ENCODE measurements around the gene FOS. TPM values are rescaled to one million over a fixed set of nuclear protein-coding genes. Genes with fewer than 3 reads are reported as not detected.

Gene FOS
- total and polyA plus RNA-seq, 2 of the 8 experiments (the other 6 are each of a cell fraction or from before 2014, with no cell fraction given), result 50.2 to 51.8 TPM

GRCh38 chr14:75298187-75298965 lies 19.7 kb downstream of the FOS start:
- no peak for FAIRE-seq
- Histone ChIP-seq H2AFZ (ENCODE audit: low read length) (no peak overlapping the region), H3K36me3 (ENCODE audit: control insufficient read depth in 2 of 4, insufficient read depth in 4 of 4, low read length in 3 of 4) (no peaks in the 10 kb centered on the region), H3K27me3 (replicated peaks in 1 of 4; ENCODE audit: control insufficient read depth in 3 of 4, extremely low read depth in 1 of 4, insufficient read depth in 3 of 4, low read length in 3 of 4) (no peaks in the 10 kb centered on the region), H3K23ac (ENCODE audit: insufficient read length) (no peak overlapping the region), H3K79me2 (ENCODE audit: control insufficient read depth in 1 of 2, insufficient read depth in 2 of 2, low read length in 2 of 2) (no peaks in the 10 kb centered on the region), H3K14ac (ENCODE audit: insufficient read length) (no peak overlapping the region), H2BK5ac (ENCODE audit: low read depth, low read length) (no peak overlapping the region), H3K9ac (replicated peaks in 1 of 4; ENCODE audit: extremely low read depth in 1 of 4, low read depth in 3 of 4, low read length in 3 of 4) (no peak overlapping the region), H3K18ac (ENCODE audit: extremely low read depth, low read length) (no peak overlapping the region), H4K5ac (ENCODE audit: insufficient read length, low read depth, low read length) (no peak overlapping the region), H4K8ac (ENCODE audit: extremely low read depth, insufficient read depth, low read length) (no peak overlapping the region), H3K4me2 (ENCODE audit: insufficient read depth in 1 of 2, low read depth in 2 of 2, low read length in 2 of 2) (no peak overlapping the region), H2BK20ac (ENCODE audit: low read length) (no peak overlapping the region), H3K9me3 (ENCODE audit: insufficient read depth in 2 of 2, low read depth in 1 of 2, low read length in 1 of 2) (no peaks in the 10 kb centered on the region), H4K20me1 (replicated peaks in 1 of 2; ENCODE audit: control insufficient read depth in 1 of 2, insufficient read depth in 2 of 2, low read length in 2 of 2) (no peaks in the 10 kb centered on the region), H2AK5ac (ENCODE audit: low read depth, low read length) (no peak overlapping the region), H3K56ac (replicated peaks; ENCODE audit: insufficient read length, low read depth, low read length) (no peak overlapping the region), H2BK120ac (replicated peaks; ENCODE audit: low read depth, low read length) (no peak overlapping the region), H4K91ac (replicated peaks; ENCODE audit: insufficient read length, low read length) (peak overlapping the region; percentile 66), H3K27ac (ENCODE audit: low read depth, low read length) (no peak overlapping the region), H3K79me1 (ENCODE audit: low read depth, low read length) (no peaks in the 10 kb centered on the region), H3K4me1 (replicated peaks in 1 of 4; ENCODE audit: control insufficient read depth in 3 of 4, insufficient read depth in 4 of 4, low read length in 3 of 4) (peaks cover 3 to 12% (median 8%) of the 10 kb centered on the region in 4 experiments), H3K23me2 (ENCODE audit: low read depth, low read length) (peaks cover 10% of the 10 kb centered on the region; the same call in 1 of the 2 replicates), H3K4me3 (ENCODE audit: extremely low read depth in 1 of 4, insufficient read depth in 2 of 4, low read depth in 3 of 4, low read length in 4 of 4) (no peak overlapping the region), H3K4ac (replicated peaks; ENCODE audit: insufficient read length, low read depth, low read length) (no peak overlapping the region), H2BK15ac (ENCODE audit: low read length) (no peak overlapping the region), H2BK12ac (ENCODE audit: low read depth, low read length) (no peak overlapping the region)
- ChIA-PET CTCF (ENCODE audit: partially characterized antibody) (interaction anchor here (0.8 to 7.0 kb wide), 21 partner anchors 9 to 438 kb away, joined by 3 to 83 read pairs (median 4); no protein-coding TSS in a partner anchor), POLR2A (ENCODE audit: partially characterized antibody) (interaction anchor here (0.7 to 2.9 kb wide), 8 partner anchors 10 to 393 kb away, joined by 3 to 16 read pairs (median 4); partner anchors contain the start of gene FOS)
- DNase-seq (ENCODE audit: low read depth in 1 of 2, low spot score in 2 of 2), result no peak
- 88% methylated on average over 9 of the region's 9 CpGs; no CpG with 5 or more reads in 1 of the 2 experiments for WGBS, 2 experiments (ENCODE audit: extremely low coverage in 1 of 2, insufficient coverage in 1 of 2, insufficient read length in 1 of 2, insufficient replicate concordance in 2 of 2, low coverage in 1 of 2, low lambda C conversion rate in 2 of 2, missing lambda C conversion rate in 1 of 2)
- TF ChIP-seq KDM1A (IDR thresholded peaks at IDR 0.05; ENCODE audit: borderline replicate concordance, low read length) (peak; percentile 61; the same call in 1 of the 2 replicates), MAX (IDR thresholded peaks at IDR 0.05) (no peak)
